CD4-positive, alpha-beta T cell treated with Interleukin-4 for 4 hours (primary cell): ENCODE measurements around the gene APOL1.
"Not testable (repeated sequence)": the region's sequence is repeated elsewhere in the genome, so short reads cannot be mapped to it uniquely, and the experiment has no call there.

Experiments
- DNase-seq: peaks from one replicate; pipeline ENCODE4 v3.0.0-alpha.2; 2020

APOL1 gene

DNA sequence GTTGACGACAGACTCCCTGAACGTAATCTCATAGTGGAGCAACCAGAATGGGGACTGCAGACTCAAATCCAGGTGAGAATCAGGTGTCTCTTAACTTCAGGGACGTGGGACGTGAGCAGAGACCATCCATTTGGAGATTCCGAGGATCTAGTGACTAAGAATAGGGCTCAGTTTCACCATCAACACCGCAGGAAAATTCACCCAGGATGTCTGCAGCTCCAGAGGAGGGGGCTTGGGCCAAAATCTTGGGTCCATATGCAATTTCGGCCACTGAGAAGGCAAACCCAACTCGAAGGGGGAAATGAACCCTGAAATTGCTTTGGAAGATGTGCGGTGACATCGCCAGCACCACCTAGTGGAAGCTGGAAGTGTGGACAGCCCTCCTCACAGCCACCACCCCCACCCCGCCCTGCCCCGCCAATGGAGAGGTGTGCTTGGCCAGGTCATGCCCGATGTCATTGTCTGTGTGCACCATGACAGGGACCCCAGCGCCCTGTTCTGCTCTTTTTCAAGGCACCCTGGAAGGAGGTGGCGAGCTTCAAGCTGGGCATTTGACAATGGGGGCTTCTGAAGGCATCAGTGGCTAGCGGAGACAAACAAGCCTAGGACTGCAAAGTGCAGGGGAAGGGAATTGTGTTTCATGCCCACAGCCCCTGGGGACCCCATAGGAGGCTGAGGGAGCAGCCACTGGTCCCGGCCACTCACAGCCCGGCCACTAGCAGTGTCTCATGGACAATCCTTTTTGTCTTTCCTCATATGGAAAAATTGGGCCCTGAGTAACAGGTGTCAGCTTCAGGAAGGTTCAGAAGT lies 24.8 kb downstream of the APOL1 start:
- peak; percentile 65 for DNase-seq

DNA sequence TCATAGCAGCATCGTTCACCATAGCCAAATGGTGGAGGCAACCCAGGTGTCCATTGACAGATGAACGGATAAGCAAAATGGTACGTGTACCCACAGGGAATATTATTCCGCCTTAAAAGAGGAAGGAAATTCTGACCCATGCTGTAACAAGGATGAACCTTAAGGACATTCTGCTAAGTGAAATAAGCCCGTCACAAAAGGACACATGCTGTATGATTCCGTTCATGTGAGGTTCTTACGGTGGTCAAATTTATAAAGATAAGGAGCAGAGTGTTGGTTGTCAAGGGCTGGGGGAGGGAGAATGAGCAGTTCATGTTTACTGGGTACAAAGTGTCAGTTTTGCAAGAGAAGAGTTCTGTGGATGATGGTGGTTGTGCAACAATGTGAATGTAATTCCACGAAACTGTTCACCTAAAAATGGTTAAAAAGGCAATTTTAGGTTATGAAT lies 26.3 kb downstream of the APOL1 start:
- DNase-seq = no peak

DNA sequence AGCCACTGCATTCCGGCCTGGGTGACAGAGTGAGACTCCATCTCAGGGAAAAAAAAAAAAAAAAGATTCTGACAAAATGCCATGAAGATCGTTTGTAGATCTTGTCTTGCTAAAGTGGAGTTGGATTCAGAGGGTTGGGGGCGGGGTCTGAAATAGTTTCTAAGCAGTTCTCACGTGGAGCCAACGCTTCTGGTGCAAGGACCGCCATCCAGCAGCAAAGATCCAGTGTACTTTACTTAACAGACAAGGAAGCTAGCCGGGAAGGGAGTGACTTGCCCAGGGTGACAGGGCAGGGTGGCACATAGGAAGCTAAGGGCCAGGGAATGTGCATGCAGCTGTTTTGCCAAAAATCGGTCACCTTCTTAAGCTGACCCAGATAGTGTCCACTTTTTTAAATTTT lies 27.4 kb downstream of the APOL1 start:
- DNase-seq = no peak

DNA sequence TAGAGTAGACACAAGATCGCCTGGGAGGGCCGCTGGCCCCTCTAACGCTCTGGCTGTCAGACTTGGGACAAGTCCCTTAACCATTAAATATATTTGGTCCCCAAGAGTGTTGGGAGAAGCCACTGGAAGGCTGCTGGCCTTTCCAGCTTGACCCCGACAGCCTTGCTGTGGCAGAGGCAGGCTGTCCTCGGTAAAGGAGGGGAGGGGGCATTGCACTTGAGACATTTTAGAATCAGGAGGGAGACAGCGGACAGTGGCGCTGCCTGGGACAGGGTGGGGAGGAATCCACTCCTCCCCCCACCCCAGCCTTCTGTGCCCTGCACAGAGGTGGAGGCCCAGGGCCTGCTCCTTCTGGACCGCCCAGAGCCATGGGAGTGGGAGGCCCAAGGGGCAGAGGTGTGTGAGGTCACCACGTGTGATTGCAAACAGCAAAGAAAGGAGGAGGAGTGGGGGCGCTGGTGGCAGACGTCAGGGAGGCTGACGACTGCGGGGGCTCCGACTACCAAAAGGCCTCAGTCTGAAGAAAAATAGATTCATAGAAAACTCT lies 28.9 kb downstream of the APOL1 start:
- DNase-seq = no peak

DNA sequence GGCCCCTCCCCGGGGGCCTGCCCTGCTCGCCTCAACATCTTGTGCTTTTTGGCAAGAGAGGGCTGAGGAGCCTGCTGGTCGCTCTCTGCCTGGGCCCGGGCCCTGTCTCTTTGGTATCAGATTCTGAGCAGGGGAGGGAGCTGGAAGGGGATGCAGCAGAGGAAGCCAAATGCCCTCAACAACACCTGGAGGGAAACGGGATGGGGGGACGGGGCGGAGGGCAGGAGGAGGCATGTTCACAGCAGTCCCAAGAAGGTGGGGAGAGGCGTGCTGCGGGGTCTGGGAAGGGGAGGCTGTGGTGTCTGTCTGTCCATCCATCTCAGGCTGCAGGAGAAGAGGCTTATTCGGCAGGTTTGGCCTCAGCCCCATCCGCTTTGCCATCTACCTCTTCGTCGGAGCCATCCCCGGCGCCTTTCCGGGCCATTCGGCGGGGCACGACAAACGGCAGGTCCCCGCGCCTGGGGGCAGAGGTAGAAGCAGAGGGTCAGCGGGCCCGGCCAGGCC lies 29.4 kb downstream of the APOL1 start:
- no peak for DNase-seq

DNA sequence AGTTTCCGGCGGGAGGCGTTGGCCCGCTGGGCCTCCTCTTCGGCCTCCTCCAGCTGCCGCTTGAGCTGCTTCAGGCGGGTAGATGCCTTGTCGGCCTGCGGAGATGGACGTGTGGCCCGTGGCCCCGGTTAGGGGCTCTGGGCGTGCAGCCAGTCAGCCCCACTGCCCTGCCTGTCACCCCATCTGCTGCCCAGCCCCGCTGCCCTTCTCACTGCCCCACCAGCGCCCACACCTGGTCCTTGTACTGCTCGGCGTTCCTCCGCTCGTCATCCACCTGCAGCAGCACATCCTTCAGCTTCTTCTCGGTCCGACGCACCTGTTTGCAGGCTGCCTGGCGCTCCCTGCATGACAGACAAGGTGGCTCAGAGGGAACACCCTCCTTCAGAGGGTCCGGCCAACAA lies 31.2 kb downstream of the APOL1 start:
- no peak for DNase-seq

DNA sequence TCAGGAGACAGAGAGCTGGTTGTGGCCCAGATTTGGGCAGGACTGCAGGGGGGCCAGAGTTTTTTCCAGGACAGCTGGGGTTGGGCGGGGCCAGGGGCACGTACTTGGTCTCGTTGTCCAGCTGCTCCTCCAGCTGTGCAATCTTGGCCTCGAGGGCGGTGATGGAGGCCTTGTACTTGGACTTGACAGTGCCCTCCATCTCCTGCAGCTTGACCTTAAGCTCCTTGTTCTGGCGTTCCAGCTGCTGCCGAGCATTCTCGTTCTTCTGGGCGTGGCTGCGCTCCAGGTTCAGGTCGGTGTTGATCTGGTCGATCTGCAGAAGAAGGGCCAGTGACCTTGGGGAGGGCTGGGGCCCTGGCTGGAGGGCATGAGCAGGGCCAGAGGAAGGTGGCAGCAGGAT lies 32.1 kb downstream of the APOL1 start:
- no peak for DNase-seq

DNA sequence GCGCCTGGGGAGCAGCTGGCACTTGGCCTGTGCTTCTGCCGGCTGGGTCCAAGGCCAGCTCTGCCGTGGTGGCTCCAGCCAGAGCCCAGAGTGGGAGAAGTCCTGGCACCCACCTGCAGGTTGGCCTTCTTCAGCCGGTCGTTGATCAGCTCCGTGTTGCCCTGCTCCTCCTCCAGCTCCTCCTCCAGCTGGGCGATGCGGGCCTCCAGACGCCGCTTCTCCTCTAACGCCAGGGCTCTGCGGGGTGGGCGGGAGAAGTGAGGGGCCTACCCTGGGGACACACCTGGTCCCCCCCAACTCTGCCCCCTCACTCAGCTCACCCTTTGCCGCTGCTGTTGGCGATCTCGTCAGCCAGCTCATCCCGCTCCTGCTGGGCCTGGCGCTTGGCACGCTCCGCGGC lies 32.6 kb downstream of the APOL1 start:
- DNase-seq = no peak

DNA sequence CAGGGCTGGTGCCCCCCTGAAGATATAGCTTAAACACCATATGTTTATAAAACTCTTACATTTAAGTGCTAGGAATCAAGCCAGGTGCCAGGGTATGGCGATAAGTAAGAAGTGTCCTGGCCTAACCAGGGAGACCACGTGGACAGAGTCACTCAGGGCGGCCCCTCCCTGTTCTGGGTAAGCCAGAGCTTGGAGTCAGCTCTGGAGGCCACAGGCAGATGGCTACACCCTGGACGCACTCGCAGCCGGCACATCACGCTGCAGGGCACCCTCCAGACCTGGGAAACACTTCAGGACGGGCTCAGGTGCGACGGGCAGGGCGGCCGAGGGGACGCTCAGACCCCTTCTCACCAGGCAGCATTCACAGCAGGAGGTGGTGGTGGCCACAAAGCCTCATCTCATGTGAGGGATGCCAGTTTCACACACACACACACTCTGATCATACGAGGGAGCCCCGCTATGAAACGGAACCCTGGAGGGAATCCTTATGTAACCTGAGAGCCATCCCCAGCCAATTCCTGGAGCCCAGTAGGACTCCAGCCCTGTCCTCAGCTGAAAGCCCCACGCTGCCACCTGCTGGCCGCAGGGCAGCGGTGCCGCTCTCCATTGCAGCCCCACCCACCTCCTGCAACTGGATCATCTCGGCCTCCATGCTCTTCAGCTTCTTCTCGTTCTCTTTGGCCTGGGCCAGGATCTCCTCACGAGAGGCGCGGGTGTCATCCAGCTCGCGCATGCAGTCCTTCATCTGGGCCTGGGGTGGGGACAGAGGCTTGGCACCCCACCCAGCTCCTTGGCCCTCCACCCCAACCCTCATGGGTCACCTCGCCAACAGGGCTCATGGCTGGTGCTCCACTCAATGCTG lies 33.4 kb downstream of the APOL1 start:
- DNase-seq = peak; percentile 41

DNA sequence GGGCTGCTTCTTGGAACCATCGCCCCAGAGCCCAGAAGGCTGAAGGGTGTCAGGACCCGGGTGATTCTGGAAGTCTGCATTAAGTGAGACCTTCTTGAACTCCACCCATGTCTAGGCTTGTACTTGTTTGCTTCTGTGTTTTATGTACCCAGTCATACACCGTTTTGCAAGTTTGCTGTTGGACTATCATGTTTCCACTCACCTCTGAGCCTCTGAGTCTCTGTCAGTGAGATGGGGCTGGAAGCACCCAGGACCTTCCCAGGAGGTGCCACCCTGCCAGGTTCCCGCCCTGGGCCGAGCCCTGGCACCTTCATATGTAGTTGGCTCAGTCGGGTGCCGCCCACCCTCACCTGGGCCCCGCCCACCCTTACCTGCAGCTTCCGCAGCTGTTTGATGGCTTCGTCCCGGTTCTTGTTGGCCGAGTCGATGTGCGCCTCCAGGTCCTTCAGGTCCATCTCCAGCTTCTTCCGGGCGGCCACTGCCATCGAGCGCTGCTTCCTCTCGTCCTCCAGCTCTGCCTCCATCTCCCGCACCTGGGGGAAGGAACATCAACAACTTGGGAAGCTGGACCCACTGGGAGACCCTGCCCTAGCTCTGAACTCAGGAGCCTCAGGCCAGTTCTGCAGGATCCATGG lies 35.1 kb downstream of the APOL1 start:
- no peak for DNase-seq

DNA sequence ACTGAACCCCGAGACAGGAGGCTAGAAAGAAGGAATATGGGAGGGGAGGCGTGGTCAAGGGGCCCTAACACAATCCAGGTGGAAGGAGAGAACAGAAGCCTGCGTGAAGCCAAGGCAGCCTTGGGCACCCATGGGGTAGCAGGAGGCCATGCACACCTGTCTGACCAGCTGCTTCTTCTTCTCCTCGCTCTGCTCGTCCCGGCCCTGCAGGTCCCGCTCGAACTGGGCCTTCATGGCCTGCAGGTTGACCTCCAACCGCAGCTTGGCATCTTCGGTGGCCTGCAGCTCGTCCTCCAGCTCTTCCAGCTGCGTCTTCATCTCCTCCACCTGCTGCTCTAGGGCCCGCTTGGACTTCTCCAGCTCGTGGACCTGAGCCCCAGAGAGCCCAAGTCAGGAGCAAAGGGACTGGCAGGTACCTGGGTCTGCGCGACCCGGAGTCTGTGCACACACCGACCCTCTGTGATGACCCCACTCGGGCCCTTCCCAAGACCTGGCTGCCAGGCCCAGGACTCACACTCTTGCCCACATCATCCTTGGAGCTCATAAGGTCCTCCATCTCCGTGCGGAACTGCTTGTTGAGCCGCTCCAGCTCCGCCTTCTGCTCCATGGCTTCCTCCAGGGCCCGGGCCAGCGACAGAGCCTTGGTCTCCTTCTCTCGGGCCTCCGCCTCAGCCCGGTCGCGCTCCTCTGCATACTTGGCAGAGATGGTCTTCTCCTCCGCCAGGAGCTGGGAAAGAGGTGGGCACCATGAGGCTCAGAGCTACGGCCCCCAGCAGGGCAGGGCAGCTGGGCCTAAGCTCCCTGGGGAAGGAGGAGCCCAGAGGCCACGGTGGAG lies 35.9 kb downstream of the APOL1 start:
- DNase-seq = no peak

DNA sequence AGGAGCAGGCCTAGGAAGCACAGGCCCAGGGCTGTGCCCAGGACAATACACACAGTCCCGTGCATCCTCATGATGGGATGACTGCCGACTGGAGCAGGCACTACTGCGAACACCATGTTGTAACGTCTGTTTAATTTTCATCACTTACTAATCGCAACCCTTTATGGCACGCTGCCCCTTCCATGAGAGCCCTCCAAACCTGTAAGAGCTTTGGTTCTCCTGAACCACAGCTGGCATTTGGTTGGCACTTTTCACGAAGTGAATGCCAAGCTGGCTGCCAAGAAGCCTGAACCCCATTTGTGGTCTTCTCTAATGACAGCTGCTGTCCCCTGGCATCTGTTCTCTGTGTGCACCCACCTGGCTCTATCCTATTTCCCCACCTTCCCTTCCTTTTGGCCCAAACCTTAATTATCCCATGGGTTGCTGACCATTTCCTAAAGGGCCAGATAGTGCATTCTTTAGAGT lies 36.5 kb downstream of the APOL1 start:
- DNase-seq = no peak

DNA sequence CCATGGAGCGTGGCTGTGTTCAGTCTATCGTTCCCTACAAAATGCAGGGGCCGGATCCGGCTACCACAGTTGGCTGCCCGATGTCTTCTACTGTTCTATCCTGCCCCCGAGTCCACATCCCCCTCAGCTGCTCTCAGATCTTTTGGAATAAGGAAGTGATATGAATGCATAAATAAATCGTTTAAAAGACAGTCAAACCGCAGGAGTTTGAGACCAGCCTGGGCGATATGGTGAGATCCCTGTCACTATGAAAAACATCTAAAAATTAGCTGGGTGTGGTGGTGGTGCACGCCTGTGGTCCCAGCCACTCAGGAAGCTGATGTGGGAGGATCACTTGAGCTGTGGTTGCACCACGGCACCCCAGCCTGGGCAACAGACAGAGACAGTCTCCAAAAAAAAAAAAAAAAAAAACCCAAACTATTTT lies 37.0 kb downstream of the APOL1 start:
- peak; percentile 69 for DNase-seq

DNA sequence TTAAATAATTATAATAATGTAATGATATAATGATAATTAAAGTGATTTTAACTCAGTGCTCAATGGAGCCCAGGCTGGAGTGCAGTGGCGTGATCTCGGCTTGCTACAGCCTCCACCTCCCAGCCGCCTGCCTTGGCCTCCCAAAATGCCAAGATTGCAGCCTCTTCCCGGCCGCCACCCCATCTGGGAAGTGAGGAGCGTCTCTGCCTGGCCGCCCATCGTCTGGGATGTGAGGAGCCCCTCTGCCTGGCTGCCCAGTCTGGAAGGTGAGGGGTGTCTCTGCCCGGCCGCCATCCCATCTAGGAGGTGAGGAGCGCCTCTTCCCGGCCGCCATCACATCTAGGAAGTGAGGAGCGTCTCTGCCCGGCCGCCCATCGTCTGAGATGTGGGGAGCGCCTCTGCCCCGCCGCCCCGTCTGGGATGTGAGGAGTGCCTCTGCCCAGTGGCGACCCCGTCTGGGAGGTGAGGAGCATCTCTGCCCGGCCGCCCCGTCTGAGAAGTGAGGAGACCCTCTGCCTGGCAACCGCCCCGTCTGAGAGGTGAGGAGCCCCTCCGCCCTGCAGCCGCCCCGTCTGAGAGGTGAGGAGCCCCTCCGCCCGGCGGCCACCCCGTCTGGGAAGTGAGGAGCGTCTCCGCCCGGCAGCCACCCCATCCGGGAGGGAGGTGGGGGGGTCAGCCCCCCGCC lies 37.6 kb downstream of the APOL1 start:
- not testable (repeated sequence) for DNase-seq

DNA sequence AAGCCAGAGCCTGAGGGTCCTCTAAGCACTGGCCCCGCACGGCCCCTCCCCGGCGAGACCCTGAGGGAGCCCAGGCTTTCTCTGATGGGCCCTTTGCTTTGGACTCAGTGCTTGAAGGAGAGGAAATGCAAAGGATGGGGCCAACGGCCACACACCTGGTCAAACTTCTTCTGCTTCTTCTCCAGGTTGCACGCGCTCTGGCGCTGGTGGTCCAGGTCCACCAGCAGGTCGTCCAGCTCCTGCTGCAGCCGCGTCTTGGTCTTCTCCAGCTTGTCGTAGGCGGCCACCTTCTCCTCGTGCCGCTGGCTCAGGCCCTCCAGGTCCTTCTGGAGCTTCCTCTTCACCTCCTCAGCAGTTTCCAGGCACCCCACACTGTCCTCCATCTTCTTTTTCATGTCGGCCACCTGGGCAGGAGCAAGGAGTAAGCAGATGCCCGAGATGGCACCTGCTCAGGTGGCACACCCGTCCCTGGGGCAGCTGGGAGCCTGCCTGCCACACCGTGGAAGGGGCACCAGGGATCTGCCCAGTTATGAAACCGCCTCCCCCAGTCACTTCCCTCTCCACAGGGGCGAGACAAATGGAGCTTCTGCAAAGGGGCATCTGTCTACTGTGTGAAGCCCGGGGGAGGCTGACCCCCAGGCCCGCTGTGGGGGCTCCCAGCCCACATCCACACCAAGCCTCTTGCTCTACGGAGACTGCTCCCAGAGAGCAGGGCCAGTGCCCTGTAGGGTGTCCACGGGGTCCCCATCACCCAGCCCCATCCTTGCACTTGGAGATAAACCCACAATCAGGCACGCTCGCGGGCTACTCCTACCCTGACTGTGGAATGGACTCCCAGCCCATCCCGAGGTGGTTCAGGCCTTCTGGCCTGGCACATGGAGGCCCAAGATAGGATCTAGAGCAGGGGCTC lies 39.2 kb downstream of the APOL1 start:
- no peak for DNase-seq

DNA sequence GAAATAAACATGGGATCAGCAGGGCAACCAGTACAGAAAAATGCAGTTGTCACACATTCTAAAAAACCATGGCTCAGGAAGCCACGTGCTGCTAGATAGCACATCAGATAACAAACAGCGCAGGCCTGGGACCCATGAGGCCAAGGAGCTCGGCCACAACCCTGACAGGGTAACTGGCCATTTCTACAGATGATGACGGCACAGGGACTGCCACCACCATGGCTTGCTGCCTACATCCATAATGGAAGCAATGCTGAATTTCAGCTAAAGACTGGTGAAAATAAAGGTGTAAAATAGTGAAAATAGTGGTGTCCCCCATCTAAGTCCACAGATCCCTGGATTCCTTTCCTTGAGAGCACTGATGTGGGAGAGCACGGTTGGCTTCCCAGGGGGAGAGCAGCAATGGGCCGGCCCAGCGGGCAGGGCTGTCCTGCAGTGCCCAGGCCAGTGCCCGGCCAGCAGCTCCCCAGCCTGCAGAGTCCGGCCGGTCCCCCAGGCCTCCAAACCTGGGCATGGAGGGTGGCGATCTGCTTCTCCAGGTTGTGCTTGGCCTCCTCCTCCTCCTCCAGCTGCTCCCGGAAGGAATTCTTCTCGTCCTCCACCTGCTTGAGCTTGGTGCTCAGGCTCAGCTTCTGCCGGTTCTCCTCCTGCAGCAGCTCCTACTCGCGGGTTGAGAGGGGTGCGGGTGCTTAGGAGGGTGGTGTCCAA lies 40.0 kb downstream of the APOL1 start:
- DNase-seq = no peak

DNA sequence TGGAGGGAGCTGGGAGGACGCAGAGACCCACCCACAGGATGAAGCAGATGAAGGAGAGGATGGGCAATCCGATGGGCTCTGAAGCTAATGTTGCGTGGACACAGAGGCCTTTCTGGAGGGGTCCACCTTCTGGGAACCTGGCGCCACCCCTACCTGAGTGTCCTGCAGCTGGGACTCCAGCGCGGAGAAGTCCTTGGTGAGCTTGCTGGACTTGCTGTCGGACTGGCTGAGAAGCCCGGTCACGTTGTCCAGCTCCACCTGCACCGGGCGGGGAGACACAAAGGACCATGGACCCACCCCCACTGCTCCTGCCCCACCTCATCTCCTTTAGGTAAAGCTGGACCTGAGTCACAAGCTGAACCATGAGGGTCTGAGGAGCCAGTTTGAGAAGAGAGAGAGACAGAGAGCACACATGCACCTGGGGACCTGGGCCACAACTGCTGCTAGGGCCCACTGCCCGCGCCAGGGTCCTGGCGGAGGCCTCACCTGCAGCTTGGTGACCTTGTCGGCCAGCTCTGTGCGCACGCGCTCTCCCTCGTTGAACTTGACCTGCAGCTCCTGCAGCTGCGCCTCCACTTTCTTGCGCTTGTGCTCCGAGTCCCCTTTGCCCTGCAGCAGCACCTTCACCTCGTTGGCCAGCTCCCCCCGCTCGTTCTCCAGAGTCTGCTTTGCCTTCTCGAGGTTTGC lies 40.8 kb downstream of the APOL1 start:
- no peak for DNase-seq

DNA sequence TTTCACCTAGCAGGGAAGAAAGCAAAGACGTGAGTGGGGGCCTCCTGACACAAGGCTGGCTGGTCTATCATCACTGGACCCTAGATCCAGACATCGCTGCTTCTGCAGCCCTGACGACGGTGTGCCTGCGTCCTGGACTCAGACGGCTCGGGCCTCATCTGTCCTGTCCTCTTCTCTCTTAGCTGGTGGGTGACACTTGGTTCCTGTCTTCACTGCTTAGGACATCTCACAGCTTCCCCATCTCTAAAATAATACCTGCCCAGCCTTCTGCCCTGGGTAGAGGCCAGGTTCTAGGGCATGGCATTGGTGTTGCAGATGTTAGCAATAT lies 41.3 kb downstream of the APOL1 start:
- DNase-seq = no peak

DNA sequence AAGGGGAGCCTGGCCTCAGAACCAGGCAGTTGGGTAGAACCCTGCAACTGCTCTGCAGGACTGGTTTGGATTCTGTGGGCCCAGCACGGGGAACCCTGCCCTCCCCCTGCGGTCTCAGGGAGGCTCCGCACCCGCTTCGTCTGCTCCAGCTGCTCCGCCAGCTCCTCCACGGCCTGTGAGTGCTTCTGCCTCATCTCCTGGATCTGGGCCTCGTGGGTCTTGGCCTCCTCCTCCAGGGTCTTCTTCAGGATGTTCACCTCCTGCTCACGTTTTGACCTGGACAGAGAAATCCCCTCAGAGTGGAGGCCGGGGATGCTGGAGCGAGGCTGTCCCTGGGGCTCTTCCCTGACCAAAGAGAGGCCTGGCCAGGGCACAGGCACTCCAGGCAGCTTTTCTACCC lies 41.9 kb downstream of the APOL1 start:
- DNase-seq = no peak
